ENCODE results near the gene CYB561D2.

- TF ChIP-seq CTCF (IDR thresholded peaks at IDR 0.05) (no peak), EZH2 (IDR thresholded peaks at IDR 0.05; ENCODE audit: borderline replicate concordance, insufficient read depth, low read depth, low read length, poor library complexity, severe bottlenecking) (no peak)
Measured at GRCh38 chr3:50351323-50351697, 648 bp downstream of the CYB561D2 start.

All from B cell (primary cell).